HG02885 (cell line): Measurements from ENCODE around the gene OXER1.

Experiments
- ATAC-seq: cut with Tn5 transposase; IDR thresholded peaks from one replicate; pipeline ENCODE4 v1.9.1; 2021; ENCODE audit warnings: mild to moderate bottlenecking; ENCODE audit not compliant: unreplicated experiment, poor library complexity

OXER1 gene

DNA sequence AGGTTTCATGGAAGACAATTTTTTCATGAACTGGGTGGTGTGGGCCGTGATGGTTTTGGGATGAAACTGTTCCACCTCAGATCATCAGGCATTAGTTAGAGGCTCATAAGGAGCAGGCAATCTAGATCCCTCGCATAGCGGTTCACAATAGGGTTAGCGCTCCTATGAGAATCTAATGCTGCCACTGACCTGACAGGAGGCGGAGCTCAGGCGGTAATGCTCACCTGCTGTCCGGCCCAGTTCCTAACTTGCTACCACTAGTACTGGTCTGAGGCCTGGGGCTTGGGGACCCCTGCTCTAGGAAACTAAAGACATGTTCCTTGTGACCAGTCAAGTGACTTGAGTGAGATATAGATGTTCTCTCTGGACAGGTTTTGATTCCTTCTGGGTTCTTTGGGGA, 49.2 kb downstream of the OXER1 start:
- no peak for ATAC-seq

DNA sequence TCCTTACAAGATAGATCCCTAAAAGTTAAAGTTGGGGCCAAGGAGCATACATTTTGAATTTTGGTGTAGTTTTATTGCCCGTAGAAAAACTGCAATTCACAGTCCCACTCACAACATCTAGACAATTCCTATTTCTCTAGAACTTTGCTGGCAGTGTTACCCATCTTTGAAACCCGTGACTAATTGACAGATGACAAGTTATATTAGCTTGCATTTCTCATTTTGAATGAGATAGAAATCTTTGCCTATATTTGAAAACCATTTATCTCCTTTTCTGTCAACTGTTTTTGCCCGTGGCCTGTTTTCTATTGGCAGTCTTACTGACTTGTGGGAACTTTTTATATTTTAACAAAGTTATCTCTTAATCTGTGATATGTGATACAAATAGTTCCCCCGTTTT, 50.0 kb downstream of the OXER1 start:
- ATAC-seq, result no peak

DNA sequence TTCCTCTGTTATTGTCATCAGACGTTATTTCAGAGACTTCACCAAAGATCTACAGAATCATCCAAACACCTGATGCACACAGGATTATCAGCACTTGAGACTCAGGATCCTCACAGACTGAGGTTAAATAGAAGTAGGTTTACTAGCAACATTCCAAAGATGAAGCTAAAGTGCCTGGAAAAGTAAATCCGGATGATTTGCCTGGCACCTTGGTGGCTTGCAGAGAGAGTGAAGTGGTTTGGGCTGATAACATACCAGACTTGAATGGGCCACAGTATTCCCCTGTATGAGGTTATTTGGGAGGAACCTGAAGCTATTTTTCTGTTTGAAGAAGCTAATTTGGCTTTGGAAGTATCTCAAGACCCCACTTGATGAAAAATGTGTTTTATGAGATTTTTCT, 51.0 kb downstream of the OXER1 start:
- ATAC-seq, result no peak
